DND-41 (cell line): ENCODE data around the gene MB21D2.

Source experiments
- ATAC-seq: fragments of 200-7000 bp; cut with Tn5 transposase; 3 replicates; pipeline ENCODE4 v1.9.1; 2021; ENCODE audit warnings: low read depth; ENCODE audit not compliant: insufficient read depth
- DNase-seq: peaks from one replicate; pipeline ENCODE4 v3.0.0-alpha.2; 2020
- H2AFZ ChIP-seq: 2 replicates; pipeline ENCODE4 v1.6.0; 2012; ENCODE audit warnings: low read depth, low read length
- H3K27ac ChIP-seq: 2 replicates; pipeline ENCODE4 v1.5.1; 2012; ENCODE audit warnings: low read length, inconsistent platforms
- H3K27me3 ChIP-seq: fragments of 200-600 bp; sonication (generic); 2 replicates; pipeline ENCODE4 v1.6.0; 2012; ENCODE audit warnings: low read length, mild to moderate bottlenecking, inconsistent platforms; ENCODE audit not compliant: insufficient read depth, poor library complexity
- H3K36me3 ChIP-seq: 2 replicates; pipeline ENCODE4 v1.5.1; 2012; ENCODE audit warnings: low read length, inconsistent platforms; ENCODE audit not compliant: insufficient read depth
- H3K4me1 ChIP-seq: 2 replicates; pipeline ENCODE4 v1.5.1; 2012; ENCODE audit warnings: mild to moderate bottlenecking, low read length; ENCODE audit not compliant: insufficient read depth
- H3K4me2 ChIP-seq: 2 replicates; pipeline ENCODE4 v1.6.0; 2012; ENCODE audit warnings: mild to moderate bottlenecking, moderate library complexity, low read length, inconsistent platforms; ENCODE audit not compliant: insufficient read depth
- H3K4me3 ChIP-seq, 2 experiments: fragments of 200-600 bp in 1 of 2; shearing (Covaris generic) in 1 of 2; 2 replicates each; pipeline ENCODE4 v1.5.1; 2012 to 2016; ENCODE audit warnings: inconsistent platforms in 2 of 2, low read length in 2 of 2, mild to moderate bottlenecking in 2 of 2, low read depth in 1 of 2, moderate library complexity in 1 of 2
- H3K79me2 ChIP-seq: 2 replicates; pipeline ENCODE4 v1.6.0; 2012; ENCODE audit warnings: low read length, inconsistent platforms; ENCODE audit not compliant: insufficient read depth
- H3K9ac ChIP-seq: 2 replicates; pipeline ENCODE4 v1.6.0; 2012; ENCODE audit warnings: low read depth, mild to moderate bottlenecking, inconsistent platforms, low read length, moderate library complexity
- H3K9me3 ChIP-seq: 2 replicates; pipeline ENCODE4 v1.5.1; 2012; ENCODE audit warnings: low read length, moderate library complexity, mild to moderate bottlenecking, inconsistent platforms; ENCODE audit not compliant: insufficient read depth, severe bottlenecking
- H4K20me1 ChIP-seq: 2 replicates; pipeline ENCODE4 v1.6.0; 2012; ENCODE audit warnings: low read length; ENCODE audit not compliant: insufficient read depth
- EZH2 ChIP-seq: IDR thresholded peaks from 3 replicates; pipeline ENCODE4 v1.6.1; 2012; ENCODE audit warnings: borderline replicate concordance, low read depth, mild to moderate bottlenecking, moderate library complexity, low read length, inconsistent platforms; ENCODE audit not compliant: severe bottlenecking
- TF ChIP-seq, protein P1 (sequence below): IDR thresholded peaks from 2 replicates; pipeline ENCODE4 v1.5.1; 2012; ENCODE audit warnings: borderline replicate concordance, low read length, moderate library complexity, mild to moderate bottlenecking; ENCODE audit not compliant: poor library complexity, severe bottlenecking; ENCODE audit errors: extremely low read depth

The MB21D2 gene

DNA sequence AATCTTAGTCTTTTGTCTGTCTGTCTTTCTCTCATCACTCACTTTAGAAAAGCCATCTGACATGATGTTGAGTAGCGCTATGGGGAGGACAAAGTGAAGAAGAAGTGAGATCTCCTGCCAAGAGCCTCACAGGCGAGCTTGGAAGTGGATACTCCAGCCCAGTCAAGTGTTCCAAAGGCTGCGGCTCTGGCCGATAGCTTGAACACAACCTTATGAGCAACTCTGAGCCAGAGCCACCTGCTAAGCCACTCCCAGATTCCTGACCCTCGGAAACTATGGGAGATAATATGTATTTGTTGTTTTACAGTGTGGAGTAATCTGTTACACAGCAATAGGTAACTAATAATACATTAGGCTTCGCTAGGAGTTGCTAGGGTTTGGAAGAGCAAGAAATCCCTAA, 76.2 kb downstream of the MB21D2 start:
- H3K9ac ChIP-seq, result no peak overlapping the region
- ATAC-seq (no peak), DNase-seq (no peak)
- H3K27ac ChIP-seq, result no peak overlapping the region
- H3K79me2 ChIP-seq, result no peaks in the 10 kb centered on the region
- H3K4me2 ChIP-seq, result no peak overlapping the region
- TF ChIP-seq, protein P1, sequence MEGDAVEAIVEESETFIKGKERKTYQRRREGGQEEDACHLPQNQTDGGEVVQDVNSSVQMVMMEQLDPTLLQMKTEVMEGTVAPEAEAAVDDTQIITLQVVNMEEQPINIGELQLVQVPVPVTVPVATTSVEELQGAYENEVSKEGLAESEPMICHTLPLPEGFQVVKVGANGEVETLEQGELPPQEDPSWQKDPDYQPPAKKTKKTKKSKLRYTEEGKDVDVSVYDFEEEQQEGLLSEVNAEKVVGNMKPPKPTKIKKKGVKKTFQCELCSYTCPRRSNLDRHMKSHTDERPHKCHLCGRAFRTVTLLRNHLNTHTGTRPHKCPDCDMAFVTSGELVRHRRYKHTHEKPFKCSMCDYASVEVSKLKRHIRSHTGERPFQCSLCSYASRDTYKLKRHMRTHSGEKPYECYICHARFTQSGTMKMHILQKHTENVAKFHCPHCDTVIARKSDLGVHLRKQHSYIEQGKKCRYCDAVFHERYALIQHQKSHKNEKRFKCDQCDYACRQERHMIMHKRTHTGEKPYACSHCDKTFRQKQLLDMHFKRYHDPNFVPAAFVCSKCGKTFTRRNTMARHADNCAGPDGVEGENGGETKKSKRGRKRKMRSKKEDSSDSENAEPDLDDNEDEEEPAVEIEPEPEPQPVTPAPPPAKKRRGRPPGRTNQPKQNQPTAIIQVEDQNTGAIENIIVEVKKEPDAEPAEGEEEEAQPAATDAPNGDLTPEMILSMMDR, result no peak
- TF ChIP-seq EZH2, result no peak
- peaks cover 6% of the 10 kb centered on the region for H3K27me3 ChIP-seq
- H3K9me3 ChIP-seq, result no peaks in the 10 kb centered on the region
- H4K20me1 ChIP-seq, result no peaks in the 10 kb centered on the region
- no peak overlapping the region for H3K4me3 ChIP-seq
- no peak overlapping the region for H2AFZ ChIP-seq
- H3K36me3 ChIP-seq, result no peaks in the 10 kb centered on the region
- H3K4me1 ChIP-seq, result no peaks in the 10 kb centered on the region

DNA sequence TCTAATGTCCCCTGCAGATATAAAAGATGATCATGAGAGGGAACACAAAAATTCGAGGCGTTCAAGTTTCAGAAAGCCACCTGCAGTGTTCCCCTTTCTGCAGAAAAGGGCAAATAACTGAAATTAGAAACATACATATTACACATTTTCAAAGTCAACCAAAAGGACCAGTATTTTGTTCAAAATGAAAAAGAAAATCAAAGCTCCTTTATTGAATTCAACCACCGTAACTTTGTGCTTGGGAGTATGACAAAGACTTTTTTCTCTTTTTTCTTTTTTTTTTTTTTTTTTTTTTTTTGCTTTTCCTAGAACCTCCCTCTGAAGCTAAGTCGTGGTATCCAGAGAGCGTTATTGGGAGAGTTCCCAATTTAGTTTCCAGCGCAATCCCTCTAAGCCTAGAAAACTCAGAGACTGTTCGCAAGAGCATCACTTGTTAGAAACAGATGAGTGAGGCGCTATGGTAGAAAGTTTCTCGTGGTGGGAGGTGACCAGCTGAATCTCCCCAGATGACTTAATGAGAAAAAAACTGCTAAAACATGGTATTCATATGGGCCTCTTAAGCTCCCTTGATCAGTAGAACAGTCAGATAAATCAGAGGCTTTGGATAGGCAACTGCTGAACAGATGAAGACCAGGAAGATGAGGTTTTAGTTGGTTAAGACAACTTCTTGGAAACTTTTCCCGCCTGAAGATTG, 77.4 kb downstream of the MB21D2 start:
- no peak overlapping the region for H2AFZ ChIP-seq
- H3K79me2 ChIP-seq, result no peaks in the 10 kb centered on the region
- no peaks in the 10 kb centered on the region for H3K9me3 ChIP-seq
- no peak overlapping the region for H3K4me3 ChIP-seq
- ATAC-seq (no peak), DNase-seq (no peak)
- H3K36me3 ChIP-seq, result no peaks in the 10 kb centered on the region
- no peaks in the 10 kb centered on the region for H3K4me1 ChIP-seq
- H3K9ac ChIP-seq, result no peak overlapping the region
- TF ChIP-seq EZH2, result no peak
- TF ChIP-seq, protein P1, result no peak
- no peak overlapping the region for H3K4me2 ChIP-seq
- no peaks in the 10 kb centered on the region for H4K20me1 ChIP-seq
- H3K27ac ChIP-seq, result no peak overlapping the region
- peaks cover 6% of the 10 kb centered on the region for H3K27me3 ChIP-seq

DNA sequence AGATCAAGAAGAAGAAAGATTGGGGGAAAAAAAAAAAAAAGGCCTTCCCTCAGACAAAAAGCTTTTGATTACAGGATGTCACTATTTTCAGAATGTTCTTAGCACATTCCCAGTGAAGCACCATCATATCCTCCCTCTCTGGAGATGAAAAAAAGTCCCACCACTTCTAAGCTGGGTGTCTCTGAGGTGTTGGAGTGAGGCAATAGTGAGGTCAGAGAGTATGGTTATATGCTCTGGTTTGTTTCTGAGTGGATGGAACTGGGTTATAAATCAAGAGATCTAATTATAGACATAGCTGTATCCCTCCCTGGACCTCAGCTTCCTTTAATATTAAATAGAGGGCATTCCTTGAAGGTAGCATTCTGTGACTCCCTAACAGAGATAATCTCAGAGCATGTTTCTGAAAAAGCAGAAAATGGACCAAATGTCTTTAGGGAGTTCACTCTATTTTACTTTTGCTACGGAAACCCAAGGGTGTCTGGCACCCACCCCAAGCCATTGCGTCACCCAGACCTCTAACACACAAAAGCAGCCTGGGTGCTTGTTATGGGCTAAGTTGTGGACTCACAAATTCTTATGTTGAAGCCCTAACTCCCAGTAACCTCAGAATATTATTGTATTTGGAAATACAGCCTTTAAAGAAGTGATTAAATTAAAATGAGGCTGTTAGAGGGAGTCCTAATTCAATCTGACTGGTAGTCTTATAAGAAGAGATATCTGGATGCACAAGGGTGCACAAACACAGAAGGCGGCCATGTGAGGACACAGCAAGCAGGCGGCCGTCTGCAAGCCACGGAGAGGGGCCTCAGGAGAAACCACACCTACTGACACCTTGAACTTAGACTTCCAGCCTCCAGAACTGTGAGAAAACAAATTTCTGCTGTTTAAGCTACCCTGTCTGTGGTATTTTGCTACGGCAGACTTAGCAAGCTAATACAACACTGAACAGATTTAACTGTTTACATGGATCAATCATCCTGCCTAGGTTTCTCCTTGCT, 81.5 kb downstream of the MB21D2 start:
- Histone ChIP-seq H3K4me2 (no peak overlapping the region), H3K4me3 (no peak overlapping the region), H3K9me3 (no peaks in the 10 kb centered on the region), H3K27ac (no peak overlapping the region), H2AFZ (no peak overlapping the region), H3K79me2 (no peaks in the 10 kb centered on the region), H3K4me1 (no peaks in the 10 kb centered on the region), H4K20me1 (no peaks in the 10 kb centered on the region), H3K9ac (no peak overlapping the region), H3K36me3 (no peaks in the 10 kb centered on the region), H3K27me3 (peaks cover 3% of the 10 kb centered on the region)
- TF ChIP-seq EZH2, result no peak
- TF ChIP-seq, protein P1, result no peak
- ATAC-seq (no peak), DNase-seq (no peak)
